Activated CD4-positive, alpha-beta T cell treated with anti-CD3 and anti-CD28 coated beads, Interleukin-2, amount 10 ng/mL, durations not matched to agents 7 days and 5 days (primary cell): ENCODE results near the gene WIPF1. TPM values are rescaled to one million over a fixed set of nuclear protein-coding genes. Genes with fewer than 3 reads are reported as not detected.

Experiments used
- CTCF ChIA-PET: fragments of 350-600 bp; sonication (Branson Sonifier 250); formaldehyde crosslinking; loops from one replicate; lab custom pipeline; 2021; ENCODE audit warnings: antibody characterized with exemption; lab: Charles Lee
- POLR2A ChIA-PET: fragments of 350-600 bp; sonication (Branson Sonifier 250); formaldehyde crosslinking; loops from one replicate; lab custom pipeline; 2021; ENCODE audit warnings: antibody characterized with exemption; lab: Charles Lee
- DNase-seq: peaks from one replicate; pipeline ENCODE4 v3.0.0-alpha.2; 2020
- H3K27ac Mint-ChIP-seq: one replicate; pipeline ENCODE4 v1.8.0; 2021; ENCODE audit warnings: mild to moderate bottlenecking, moderate library complexity, mixed read lengths
- H3K27me3 Mint-ChIP-seq: one replicate; pipeline ENCODE4 v1.8.0; 2021; ENCODE audit warnings: mixed read lengths
- H3K36me3 Mint-ChIP-seq: one replicate; pipeline ENCODE4 v1.8.0; 2021; ENCODE audit warnings: low read depth, mixed read lengths
- H3K4me1 Mint-ChIP-seq: one replicate; pipeline ENCODE4 v1.8.0; 2021; ENCODE audit warnings: mixed read lengths
- H3K4me3 Mint-ChIP-seq: one replicate; pipeline ENCODE4 v1.8.0; 2021; ENCODE audit warnings: mild to moderate bottlenecking, moderate library complexity, mixed read lengths
- H3K9me3 Mint-ChIP-seq: one replicate; pipeline ENCODE4 v1.8.0; 2021; ENCODE audit warnings: mixed read lengths
- total RNA-seq, 2 experiments: library from RNA; stranded (reverse); gene quantifications; one replicate each; pipeline ENCODE4 v1.2.3, GENCODE V29; 2021

WIPF1 gene
- total RNA-seq, 2 experiments from 2014 or later: 378 to 423 TPM

DNA sequence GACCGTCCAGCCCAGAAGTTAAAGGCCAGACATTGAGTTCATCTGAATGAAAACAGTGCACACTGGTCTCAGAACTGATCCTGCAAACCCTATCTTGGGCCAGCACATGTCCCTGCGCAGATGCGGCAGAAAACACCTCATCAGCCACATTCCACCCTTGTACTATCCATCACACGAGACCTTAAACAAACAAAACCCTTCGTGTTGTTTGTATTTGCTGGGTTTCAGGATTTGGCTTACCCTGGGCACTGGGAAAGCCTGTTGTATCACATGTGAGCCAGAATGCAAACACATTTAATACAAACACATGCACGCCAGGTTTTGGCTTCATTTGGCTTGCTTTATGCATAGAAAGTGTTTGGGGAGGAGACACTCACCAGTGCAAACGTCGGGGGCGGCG lies 12.5 kb downstream of the WIPF1 start:
- POLR2A ChIA-PET: no interaction called here

DNA sequence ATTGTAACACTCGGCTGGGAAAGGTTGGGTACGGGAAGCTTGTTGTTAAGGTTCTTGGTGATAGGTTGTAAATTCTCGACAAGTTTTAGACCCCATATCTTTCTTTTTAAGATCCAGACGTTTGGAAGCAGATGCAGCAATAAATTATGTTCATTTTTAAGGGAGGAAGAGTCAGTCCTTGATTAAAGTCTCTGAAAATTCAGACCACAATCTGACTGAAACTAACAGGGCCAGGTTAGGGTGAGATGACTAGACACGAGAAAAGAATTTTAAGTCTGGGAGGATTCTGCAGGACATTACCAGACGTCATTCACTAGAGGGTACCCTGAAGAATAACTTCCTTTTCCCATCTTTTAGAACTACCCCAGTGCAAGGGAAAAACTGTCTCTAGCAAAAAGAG lies 16.1 kb downstream of the WIPF1 start:
- Mint-ChIP-seq H3K36me3 (peaks cover 65% of the 10 kb centered on the region), H3K27ac (peak overlapping the region; percentile 38), H3K9me3 (no peaks in the 10 kb centered on the region), H3K4me3 (no peak overlapping the region), H3K27me3 (no peaks in the 10 kb centered on the region), H3K4me1 (peaks cover 56% of the 10 kb centered on the region)
- no peak for DNase-seq
- CTCF ChIA-PET: interaction anchor here (1.4 to 3.9 kb wide), 5 partner anchors 11 to 107 kb away, joined by 3 to 14 read pairs (median 5); partner anchors contain the start of gene WIPF1
- POLR2A ChIA-PET: no interaction called here

More for the DNA sequence above, 12.5 kb downstream of the WIPF1 start:
- Mint-ChIP-seq H3K36me3 (peaks cover 73% of the 10 kb centered on the region), H3K27me3 (no peaks in the 10 kb centered on the region), H3K27ac (no peak overlapping the region), H3K4me3 (no peak overlapping the region), H3K9me3 (no peaks in the 10 kb centered on the region), H3K4me1 (peaks cover 70% of the 10 kb centered on the region)
- CTCF ChIA-PET: interaction anchor here (1.1 to 1.3 kb wide), 2 partner anchors 24 to 38 kb away, joined by 3 read pairs; no protein-coding TSS in a partner anchor
- no peak for DNase-seq

DNA sequence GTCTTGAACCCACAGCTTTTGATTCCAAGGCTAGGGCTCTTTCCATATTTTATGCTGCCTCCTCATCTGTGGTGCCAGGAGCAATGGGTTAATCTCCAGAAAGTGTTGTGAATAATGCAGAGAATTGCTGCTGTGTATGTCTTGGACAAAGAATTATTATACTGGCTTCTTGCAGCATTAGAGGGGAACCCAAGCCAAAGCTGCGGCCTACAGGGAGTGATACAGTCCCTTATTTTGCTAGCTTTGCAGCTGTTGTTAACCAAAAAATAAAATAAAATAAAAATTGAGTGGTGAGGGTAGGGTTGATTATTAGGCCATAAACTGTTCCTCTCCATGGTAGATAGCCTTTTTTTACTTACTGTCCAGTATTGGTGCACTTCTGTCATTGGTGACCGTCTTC lies 16.7 kb downstream of the WIPF1 start:
- Mint-ChIP-seq H3K27ac (peak overlapping the region; percentile 38), H3K27me3 (no peaks in the 10 kb centered on the region), H3K36me3 (peaks cover 66% of the 10 kb centered on the region), H3K9me3 (no peaks in the 10 kb centered on the region), H3K4me1 (peaks cover 52% of the 10 kb centered on the region), H3K4me3 (no peak overlapping the region)
- ChIA-PET POLR2A (no interaction called here), CTCF (interaction anchor here (0.6 to 3.9 kb wide), 7 partner anchors 10 to 107 kb away, joined by 3 to 14 read pairs (median 3); partner anchors contain the start of gene WIPF1)
- no peak for DNase-seq

DNA sequence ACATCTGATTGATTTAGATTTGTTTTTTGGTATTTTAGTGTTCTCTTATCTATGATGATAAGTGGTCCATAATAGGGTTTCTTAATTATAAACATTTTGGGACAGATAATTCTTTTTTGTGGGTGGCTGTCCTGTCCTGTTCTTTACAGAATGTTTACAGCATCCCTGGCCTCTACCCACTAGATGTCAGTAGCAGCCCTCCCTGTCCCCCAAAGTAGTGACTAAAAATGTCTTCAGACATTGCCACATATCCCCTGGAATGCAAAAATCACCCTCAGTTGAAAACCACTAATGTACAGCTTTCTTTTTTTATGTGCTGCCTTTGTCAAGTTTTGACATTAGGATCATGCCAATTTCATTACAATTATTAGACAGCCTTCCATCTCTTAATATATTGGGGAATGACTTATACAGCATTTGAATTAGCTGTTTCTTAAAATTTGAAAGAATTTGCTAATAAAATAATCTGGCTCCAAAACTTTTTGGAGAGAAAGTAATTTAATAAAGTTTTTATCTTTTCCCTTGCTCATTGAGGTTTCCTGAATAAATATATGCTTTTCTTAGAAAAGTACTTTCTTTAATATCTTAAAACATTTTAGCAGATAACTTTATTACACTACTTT lies 19.5 kb downstream of the WIPF1 start:
- peaks cover 68% of the 10 kb centered on the region for H3K36me3 Mint-ChIP-seq
- no peak overlapping the region for H3K4me3 Mint-ChIP-seq
- no peaks in the 10 kb centered on the region for H3K9me3 Mint-ChIP-seq
- POLR2A ChIA-PET: no interaction called here
- DNase-seq: peak; percentile 66
- H3K27ac Mint-ChIP-seq: no peak overlapping the region
- H3K27me3 Mint-ChIP-seq: no peaks in the 10 kb centered on the region
- CTCF ChIA-PET: interaction anchor here (0.6 to 3.9 kb wide), 4 partner anchors 16 to 704 kb away, joined by 3 to 14 read pairs (median 6); no protein-coding TSS in a partner anchor
- H3K4me1 Mint-ChIP-seq: peaks cover 66% of the 10 kb centered on the region

DNA sequence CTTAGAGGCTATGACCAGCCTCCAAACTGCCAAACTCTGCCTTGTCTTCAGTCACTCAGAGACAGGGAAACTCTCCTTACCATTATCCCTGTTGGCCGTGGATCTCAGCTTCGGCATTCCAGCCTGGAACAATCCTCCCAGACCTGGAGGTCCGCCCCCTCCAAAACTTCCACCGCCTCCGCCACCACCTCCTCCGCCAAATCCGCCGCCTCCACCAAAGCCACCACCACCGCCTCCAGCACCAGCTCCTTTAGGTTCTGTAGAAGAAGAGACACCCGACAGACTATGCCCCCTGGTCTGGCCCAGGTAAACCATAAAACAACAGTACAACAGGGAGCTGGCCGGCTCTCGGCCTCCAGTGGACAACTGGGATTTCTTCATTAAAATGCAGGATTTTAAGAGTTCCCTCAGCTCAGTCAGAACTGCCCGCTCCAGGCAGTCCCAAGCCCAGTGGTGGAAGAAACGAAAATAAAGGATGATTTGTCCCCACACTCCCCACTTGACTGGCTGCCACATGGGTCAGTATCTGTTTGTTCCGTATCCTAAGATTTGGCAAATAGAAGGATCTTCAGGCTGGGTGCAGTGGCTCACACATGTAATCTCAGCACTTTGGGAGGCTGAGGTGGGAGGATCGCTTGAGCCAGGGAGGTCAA lies 22.4 kb downstream of the WIPF1 start:
- H3K27ac Mint-ChIP-seq: peak overlapping the region; percentile 41
- no peaks in the 10 kb centered on the region for H3K27me3 Mint-ChIP-seq
- ChIA-PET POLR2A (no interaction called here), CTCF (interaction anchor here (0.7 to 2.2 kb wide), 6 partner anchors 11 to 28 kb away, joined by 3 to 7 read pairs (median 3); no protein-coding TSS in a partner anchor)
- H3K36me3 Mint-ChIP-seq: peaks cover 72% of the 10 kb centered on the region
- H3K9me3 Mint-ChIP-seq: no peaks in the 10 kb centered on the region
- no peak overlapping the region for H3K4me3 Mint-ChIP-seq
- H3K4me1 Mint-ChIP-seq: peaks cover 64% of the 10 kb centered on the region
- no peak for DNase-seq

DNA sequence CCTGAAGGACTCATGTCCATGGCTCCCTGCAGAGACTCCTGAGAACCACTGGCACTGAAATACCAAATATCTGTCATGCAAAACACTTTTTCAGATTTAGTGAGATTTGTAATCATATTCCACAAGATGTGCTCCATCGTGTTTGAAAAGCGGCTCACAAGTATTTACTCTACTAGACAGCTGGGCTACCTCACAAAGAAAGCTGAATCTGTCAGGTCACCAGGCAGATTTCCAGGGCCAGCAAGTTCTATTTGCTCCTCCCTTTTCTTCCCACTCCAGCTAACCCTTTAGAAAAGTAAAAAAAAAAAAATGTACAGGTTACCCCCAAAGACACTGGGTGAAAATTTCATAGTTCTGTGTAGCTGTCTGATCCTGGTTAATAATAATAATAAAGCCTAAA lies 22.9 kb downstream of the WIPF1 start:
- ChIA-PET POLR2A (no interaction called here), CTCF (interaction anchor here (1.0 to 2.2 kb wide), 6 partner anchors 12 to 71 kb away, joined by 3 to 7 read pairs (median 3); no protein-coding TSS in a partner anchor)
- no peak overlapping the region for H3K4me3 Mint-ChIP-seq
- H3K36me3 Mint-ChIP-seq: peaks cover 73% of the 10 kb centered on the region
- no peaks in the 10 kb centered on the region for H3K27me3 Mint-ChIP-seq
- DNase-seq: no peak
- peaks cover 65% of the 10 kb centered on the region for H3K4me1 Mint-ChIP-seq
- no peaks in the 10 kb centered on the region for H3K9me3 Mint-ChIP-seq
- no peak overlapping the region for H3K27ac Mint-ChIP-seq

DNA sequence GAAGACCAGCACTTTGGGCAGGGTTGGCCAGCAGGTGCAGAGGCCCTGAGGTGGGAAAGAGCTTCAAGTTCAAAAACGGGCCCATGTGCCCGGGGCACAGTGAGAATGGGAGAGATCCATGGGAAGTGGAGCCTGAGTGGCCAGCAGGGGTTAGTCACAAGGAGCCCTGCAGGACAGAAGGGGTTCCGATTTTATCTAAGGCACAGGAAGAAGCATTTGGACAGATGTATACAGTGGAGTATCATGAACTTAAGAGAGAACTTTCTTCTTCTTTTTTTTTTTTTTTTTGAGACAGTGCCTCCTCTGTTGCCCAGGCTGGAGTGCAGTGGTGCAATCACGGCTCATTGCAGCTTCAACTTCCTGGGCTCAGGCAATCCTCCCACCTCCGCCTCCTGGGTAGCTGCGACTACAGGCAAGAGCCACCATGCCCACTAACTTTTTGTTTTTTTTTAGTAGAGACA lies 24.0 kb downstream of the WIPF1 start:
- H3K4me1 Mint-ChIP-seq: peaks cover 68% of the 10 kb centered on the region
- POLR2A ChIA-PET: interaction anchor here (0.7 kb wide), 2 partner anchors 16 to 60 kb away, joined by 5 to 7 read pairs; no protein-coding TSS in a partner anchor
- H3K27ac Mint-ChIP-seq: peak overlapping the region; percentile 71
- CTCF ChIA-PET: interaction anchor here (0.7 to 2.2 kb wide), 6 partner anchors 11 to 111 kb away, joined by 3 to 7 read pairs (median 3); no protein-coding TSS in a partner anchor
- H3K9me3 Mint-ChIP-seq: no peaks in the 10 kb centered on the region
- H3K36me3 Mint-ChIP-seq: peaks cover 82% of the 10 kb centered on the region
- no peak overlapping the region for H3K4me3 Mint-ChIP-seq
- H3K27me3 Mint-ChIP-seq: no peaks in the 10 kb centered on the region
- peak; percentile 29 for DNase-seq

DNA sequence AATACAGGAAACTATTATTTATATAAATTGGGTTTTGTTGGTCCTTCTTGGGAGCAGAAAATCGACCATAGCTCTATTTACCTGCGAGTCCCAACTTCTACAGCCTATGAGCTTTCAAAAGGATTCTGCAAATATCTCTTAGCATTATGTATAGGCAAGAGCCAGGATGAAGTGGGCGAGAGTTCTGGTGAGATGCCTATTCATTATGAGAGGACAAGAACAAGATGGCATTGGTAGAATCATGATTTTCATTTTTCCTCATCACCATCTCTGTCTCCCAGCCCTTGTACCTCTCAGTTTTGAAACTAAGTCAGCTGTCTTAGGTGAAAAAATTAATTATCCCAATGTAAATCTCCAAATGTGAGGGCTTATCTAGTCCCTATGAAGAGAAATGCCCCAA lies 25.0 kb downstream of the WIPF1 start:
- Mint-ChIP-seq H3K27ac (peak overlapping the region; percentile 65), H3K4me1 (peaks cover 65% of the 10 kb centered on the region), H3K4me3 (no peak overlapping the region), H3K27me3 (no peaks in the 10 kb centered on the region), H3K9me3 (no peaks in the 10 kb centered on the region), H3K36me3 (peaks cover 85% of the 10 kb centered on the region)
- DNase-seq: no peak
- ChIA-PET CTCF (interaction anchor here (0.6 to 1.1 kb wide), 3 partner anchors 9 to 115 kb away, joined by 3 read pairs; no protein-coding TSS in a partner anchor), POLR2A (no interaction called here)

DNA sequence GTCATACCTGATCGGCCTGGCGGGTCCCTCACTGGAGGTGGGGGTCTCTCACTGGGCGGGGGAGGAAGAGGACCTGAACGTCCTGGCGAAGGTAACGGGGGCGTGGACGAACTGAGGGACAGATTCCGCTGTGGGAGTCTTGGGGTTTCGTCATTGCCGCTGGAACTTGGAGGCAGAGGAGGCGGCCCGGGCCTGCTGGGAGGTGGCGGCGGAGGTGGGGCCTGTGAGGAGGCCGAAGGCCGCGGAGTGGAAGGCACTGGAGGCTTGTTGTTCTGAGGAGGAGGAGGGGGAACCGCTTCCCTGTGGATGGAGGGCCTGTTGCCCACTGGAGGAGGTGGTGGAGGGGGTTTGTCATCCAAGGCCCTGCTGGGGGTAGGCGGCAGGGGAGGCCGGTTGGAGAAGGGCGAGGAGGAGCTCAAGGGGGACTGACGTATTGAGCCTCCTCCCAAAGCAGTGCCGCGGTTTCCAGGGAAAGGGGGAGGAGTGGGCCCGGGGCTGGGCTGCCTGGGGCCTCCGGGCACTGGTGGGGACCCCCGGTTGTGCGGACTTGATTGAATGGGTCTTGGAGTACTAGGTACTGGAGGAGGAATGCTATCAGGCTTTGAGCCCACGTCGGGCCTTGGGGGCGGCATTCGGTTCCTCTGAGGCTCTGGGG lies 25.8 kb downstream of the WIPF1 start:
- peaks cover 65% of the 10 kb centered on the region for H3K4me1 Mint-ChIP-seq
- CTCF ChIA-PET: interaction anchor here (0.6 to 1.1 kb wide), 4 partner anchors 8 to 114 kb away, joined by 3 read pairs; no protein-coding TSS in a partner anchor

DNA sequence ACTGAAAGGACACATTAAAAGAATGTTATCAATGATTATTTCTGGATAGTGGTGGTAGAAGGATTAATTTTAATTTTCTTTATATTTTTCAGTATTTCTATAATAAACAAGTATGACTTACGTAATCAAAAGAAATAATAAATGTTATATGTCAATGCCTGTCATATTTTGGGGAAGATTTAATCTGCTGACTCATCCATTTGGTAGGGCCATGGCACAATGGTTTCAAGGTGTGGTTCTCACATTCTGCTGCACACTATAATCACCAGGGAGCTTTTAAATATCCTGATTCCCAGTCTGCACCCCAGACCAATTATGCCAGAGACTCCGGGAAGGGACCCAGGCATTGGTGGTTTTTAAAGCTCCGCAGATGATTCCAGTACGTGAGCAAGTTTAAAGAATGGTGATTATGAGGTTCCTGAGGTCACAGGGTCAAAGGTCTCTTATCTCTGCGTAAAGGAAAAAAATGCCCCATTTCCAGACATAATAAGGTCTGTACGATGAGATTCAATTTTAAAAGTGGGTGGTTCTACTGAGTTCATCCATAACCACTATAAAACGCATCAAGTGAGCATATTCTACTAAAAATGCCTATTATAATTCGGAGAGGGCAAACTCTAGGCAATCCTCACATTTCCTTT lies 27.2 kb downstream of the WIPF1 start:
- H3K27ac Mint-ChIP-seq: no peak overlapping the region
- POLR2A ChIA-PET: no interaction called here
- H3K4me3 Mint-ChIP-seq: no peak overlapping the region
- CTCF ChIA-PET: no interaction called here
- H3K4me1 Mint-ChIP-seq: peaks cover 62% of the 10 kb centered on the region
- H3K27me3 Mint-ChIP-seq: no peaks in the 10 kb centered on the region
- H3K36me3 Mint-ChIP-seq: peaks cover 91% of the 10 kb centered on the region
- H3K9me3 Mint-ChIP-seq: no peaks in the 10 kb centered on the region
- DNase-seq: no peak

More for the DNA sequence above, 25.8 kb downstream of the WIPF1 start:
- H3K4me3 Mint-ChIP-seq: no peak overlapping the region
- H3K36me3 Mint-ChIP-seq: peaks cover 88% of the 10 kb centered on the region
- H3K27me3 Mint-ChIP-seq: no peaks in the 10 kb centered on the region
- H3K9me3 Mint-ChIP-seq: no peaks in the 10 kb centered on the region
- POLR2A ChIA-PET: no interaction called here
- DNase-seq: no peak
- H3K27ac Mint-ChIP-seq: no peak overlapping the region

DNA sequence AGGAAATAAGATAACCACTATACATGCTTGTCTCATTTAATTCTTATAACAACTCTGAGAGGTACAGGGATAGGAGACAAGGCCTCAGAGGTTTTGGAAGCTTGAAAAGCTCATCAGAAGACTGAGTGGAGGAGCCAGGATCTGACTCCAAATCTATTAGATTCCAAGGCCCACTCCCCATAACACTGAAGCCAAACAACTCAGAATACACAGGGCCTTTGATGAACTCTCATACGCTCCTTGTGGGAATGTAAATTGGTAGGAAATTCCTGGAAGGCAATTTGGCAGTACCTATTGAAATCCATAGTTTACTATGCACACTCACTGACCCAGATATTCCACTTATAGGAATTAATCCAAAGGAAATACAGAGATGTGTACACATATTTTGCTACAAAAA lies 27.9 kb downstream of the WIPF1 start:
- DNase-seq: no peak
- Mint-ChIP-seq H3K4me3 (no peak overlapping the region), H3K27ac (no peak overlapping the region), H3K27me3 (no peaks in the 10 kb centered on the region), H3K4me1 (peaks cover 55% of the 10 kb centered on the region), H3K36me3 (peaks cover 91% of the 10 kb centered on the region), H3K9me3 (no peaks in the 10 kb centered on the region)
- ChIA-PET CTCF (interaction anchor here (2.5 kb wide), 1 partner anchor 18 kb away, joined by 7 read pairs; no protein-coding TSS in a partner anchor), POLR2A (no interaction called here)

DNA sequence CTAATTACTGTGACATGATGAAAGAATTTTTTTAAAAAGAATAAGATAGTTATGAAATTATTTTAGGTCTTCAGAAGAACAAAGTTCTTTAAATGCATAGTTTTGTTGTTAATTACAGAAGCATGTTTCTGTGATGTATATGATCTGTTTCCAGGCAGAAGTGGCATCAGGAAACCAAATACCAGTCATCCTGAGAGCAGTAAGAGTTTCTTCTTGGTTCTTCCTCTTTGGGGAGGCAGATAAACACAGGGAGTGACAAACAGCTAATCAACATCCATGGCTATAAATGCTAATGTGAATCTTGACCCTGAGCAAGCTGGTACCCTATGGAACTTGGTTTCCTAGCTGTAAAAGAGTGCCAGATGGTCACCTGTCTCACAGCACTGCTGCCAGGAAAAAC lies 29.2 kb downstream of the WIPF1 start:
- ChIA-PET CTCF (interaction anchor here (1.2 to 3.5 kb wide), 4 partner anchors 12 to 27 kb away, joined by 3 to 8 read pairs (median 6); no protein-coding TSS in a partner anchor), POLR2A (interaction anchor here (0.6 kb wide), 1 partner anchor 27 kb away, joined by 5 read pairs; no protein-coding TSS in a partner anchor)
- H3K4me3 Mint-ChIP-seq: no peak overlapping the region
- peaks cover 86% of the 10 kb centered on the region for H3K36me3 Mint-ChIP-seq
- no peaks in the 10 kb centered on the region for H3K27me3 Mint-ChIP-seq
- peaks cover 42% of the 10 kb centered on the region for H3K4me1 Mint-ChIP-seq
- no peaks in the 10 kb centered on the region for H3K9me3 Mint-ChIP-seq
- no peak overlapping the region for H3K27ac Mint-ChIP-seq
- no peak for DNase-seq
